Measurements from ENCODE around the gene BCS1L. TPM values are rescaled to one million over a fixed set of nuclear protein-coding genes. Genes with fewer than 3 reads are reported as not detected.

The BCS1L gene
- total RNA-seq, 1 experiment from 2014 or later = 39.1 TPM

GRCh38 chr2:218655751-218656150, 3.7 kb upstream of the BCS1L start:
- H4K8ac ChIP-seq (replicated peaks; ENCODE audit: insufficient read length, low read depth, low read length) = no peak overlapping the region
- H3K27ac Mint-ChIP-seq = no peak overlapping the region
- no peaks in the 10 kb centered on the region for H3K27me3 Mint-ChIP-seq (ENCODE audit: low read depth)
- no peak overlapping the region for H2BK15ac ChIP-seq (ENCODE audit: low read depth, low read length)
- H3K27me3 ChIP-seq (ENCODE audit: insufficient read depth, low read length) = no peaks in the 10 kb centered on the region
- H3K23ac ChIP-seq (ENCODE audit: insufficient read length, low read depth, low read length) = no peak overlapping the region
- no peak overlapping the region for H3K4ac ChIP-seq (ENCODE audit: low read depth, low read length)
- no peak overlapping the region for H2BK120ac ChIP-seq (ENCODE audit: low read depth, low read length, poor library complexity, severe bottlenecking)
- H2AK5ac ChIP-seq (ENCODE audit: insufficient read length, low read length) = no peak overlapping the region
- H3K36me3 Mint-ChIP-seq (ENCODE audit: insufficient read depth in 1 of 3, low read depth in 3 of 3) = peaks cover 15 to 64% (median 52%) of the 10 kb centered on the region in 3 experiments; a peak in 6 of 7 replicates
- H2AFZ ChIP-seq (ENCODE audit: low read length) = no peak overlapping the region
- H4K91ac ChIP-seq (ENCODE audit: insufficient read length, low read depth, low read length) = no peak overlapping the region
- H3T11ph ChIP-seq (ENCODE audit: low read length) = no peak overlapping the region
- H3K4me1 Mint-ChIP-seq = peaks cover 11 to 12% of the 10 kb centered on the region in 2 experiments
- no peak overlapping the region for H2BK20ac ChIP-seq (ENCODE audit: low read depth, low read length, poor library complexity, severe bottlenecking)
- no peak overlapping the region for H3K4me2 ChIP-seq (ENCODE audit: insufficient read depth, insufficient read length, low read length)
- no peak overlapping the region for H2BK12ac ChIP-seq (ENCODE audit: insufficient read length, low read depth, low read length)
- H3K9me3 Mint-ChIP-seq = no peaks in the 10 kb centered on the region; a peak in 1 of 5 replicates
- H3K9ac ChIP-seq (ENCODE audit: extremely low read depth, insufficient read length, low read length) = no peak overlapping the region
- DNase-seq = no peak
- H3K9me3 ChIP-seq (ENCODE audit: control insufficient read depth, low read depth, low read length) = no peaks in the 10 kb centered on the region
- TF ChIP-seq, protein P1, sequence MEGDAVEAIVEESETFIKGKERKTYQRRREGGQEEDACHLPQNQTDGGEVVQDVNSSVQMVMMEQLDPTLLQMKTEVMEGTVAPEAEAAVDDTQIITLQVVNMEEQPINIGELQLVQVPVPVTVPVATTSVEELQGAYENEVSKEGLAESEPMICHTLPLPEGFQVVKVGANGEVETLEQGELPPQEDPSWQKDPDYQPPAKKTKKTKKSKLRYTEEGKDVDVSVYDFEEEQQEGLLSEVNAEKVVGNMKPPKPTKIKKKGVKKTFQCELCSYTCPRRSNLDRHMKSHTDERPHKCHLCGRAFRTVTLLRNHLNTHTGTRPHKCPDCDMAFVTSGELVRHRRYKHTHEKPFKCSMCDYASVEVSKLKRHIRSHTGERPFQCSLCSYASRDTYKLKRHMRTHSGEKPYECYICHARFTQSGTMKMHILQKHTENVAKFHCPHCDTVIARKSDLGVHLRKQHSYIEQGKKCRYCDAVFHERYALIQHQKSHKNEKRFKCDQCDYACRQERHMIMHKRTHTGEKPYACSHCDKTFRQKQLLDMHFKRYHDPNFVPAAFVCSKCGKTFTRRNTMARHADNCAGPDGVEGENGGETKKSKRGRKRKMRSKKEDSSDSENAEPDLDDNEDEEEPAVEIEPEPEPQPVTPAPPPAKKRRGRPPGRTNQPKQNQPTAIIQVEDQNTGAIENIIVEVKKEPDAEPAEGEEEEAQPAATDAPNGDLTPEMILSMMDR (conservative IDR thresholded peaks at IDR 0.05) = no peak
- no peak overlapping the region for H4K5ac ChIP-seq (ENCODE audit: insufficient read length, low read depth, low read length)
- no peaks in the 10 kb centered on the region for H3K79me2 ChIP-seq (ENCODE audit: insufficient read depth, low read length)
- WGBS (ENCODE audit: extremely low coverage, insufficient read length, low lambda C conversion rate) = no CpG with 5 or more reads among the region's 2 CpGs
- H3K18ac ChIP-seq (ENCODE audit: insufficient read length, low read depth, low read length) = no peak overlapping the region
- H3K23me2 ChIP-seq (ENCODE audit: insufficient read length, low read depth, low read length, poor library complexity, severe bottlenecking) = peaks cover 11% of the 10 kb centered on the region
- H3K14ac ChIP-seq (ENCODE audit: insufficient read depth, low read length) = no peak overlapping the region
- H4K20me1 ChIP-seq (ENCODE audit: control insufficient read depth, insufficient read depth, insufficient read length) = no peaks in the 10 kb centered on the region
- H3K56ac ChIP-seq (ENCODE audit: insufficient read length, low read depth, low read length) = no peak overlapping the region
- no peaks in the 10 kb centered on the region for H3K79me1 ChIP-seq (ENCODE audit: insufficient read depth, low read depth, low read length, poor library complexity, severe bottlenecking)
- H3K4me1 ChIP-seq (ENCODE audit: insufficient read depth, low read length) = peaks cover 2% of the 10 kb centered on the region; the same call in 1 of the 2 replicates
- H2BK5ac ChIP-seq (ENCODE audit: insufficient read length, low read length) = no peak overlapping the region
- H3K4me3 Mint-ChIP-seq = no peak overlapping the region
- H3K27ac ChIP-seq (ENCODE audit: insufficient read length, low read depth, low read length) = no peak overlapping the region
